ENCODE data around the gene TMEM150C. TPM values are rescaled to one million over a fixed set of nuclear protein-coding genes. Genes with fewer than 3 reads are reported as not detected.

TMEM150C gene
- total RNA-seq, 1 experiment from 2014 or later, result 2.7 TPM

DNA sequence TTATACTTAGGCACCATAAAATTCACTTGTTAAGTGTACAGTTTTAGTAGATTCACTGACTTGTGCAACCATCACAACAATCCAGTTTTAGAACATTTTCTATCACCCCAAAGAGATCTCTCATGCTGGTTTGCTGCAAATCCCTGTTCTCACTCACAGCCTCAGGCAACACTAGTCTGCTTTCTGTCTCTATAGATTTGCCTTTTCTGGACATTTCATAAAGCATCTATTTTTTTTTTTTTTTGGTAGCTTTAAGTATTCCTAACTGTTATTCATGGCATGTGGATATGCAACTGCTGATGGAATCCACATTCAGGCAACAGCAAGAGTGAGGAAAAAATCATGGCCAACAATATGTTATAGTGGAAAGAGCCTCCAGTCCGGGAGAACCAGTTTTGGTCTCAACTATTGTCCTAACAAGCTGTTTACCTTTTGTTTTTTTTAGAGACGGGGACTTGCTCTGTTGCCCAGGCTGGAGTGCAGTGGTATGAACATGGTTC lies 27.0 kb upstream of the TMEM150C start:
- Histone ChIP-seq H4K5ac (ENCODE audit: insufficient read length, low read depth, low read length) (no peak overlapping the region), H4K20me1 (ENCODE audit: control insufficient read depth, insufficient read depth, insufficient read length) (no peaks in the 10 kb centered on the region), H2BK15ac (ENCODE audit: low read depth, low read length) (no peak overlapping the region), H2AK5ac (ENCODE audit: insufficient read length, low read length) (no peak overlapping the region), H3K27ac (ENCODE audit: insufficient read length, low read depth, low read length) (no peak overlapping the region), H3K9me3 (ENCODE audit: control insufficient read depth, low read depth, low read length) (no peaks in the 10 kb centered on the region), H2AFZ (ENCODE audit: low read length) (no peak overlapping the region), H3K14ac (ENCODE audit: insufficient read depth, low read length) (no peak overlapping the region), H3K18ac (ENCODE audit: insufficient read length, low read depth, low read length) (no peak overlapping the region), H2BK120ac (ENCODE audit: low read depth, low read length, poor library complexity, severe bottlenecking) (no peak overlapping the region), H3K27me3 (ENCODE audit: insufficient read depth, low read length) (no peaks in the 10 kb centered on the region), H3K23me2 (ENCODE audit: insufficient read length, low read depth, low read length, poor library complexity, severe bottlenecking) (no peaks in the 10 kb centered on the region), H4K8ac (replicated peaks; ENCODE audit: insufficient read length, low read depth, low read length) (no peak overlapping the region), H3K56ac (ENCODE audit: insufficient read length, low read depth, low read length) (no peak overlapping the region), H3K4me2 (ENCODE audit: insufficient read depth, insufficient read length, low read length) (no peak overlapping the region), H3K23ac (ENCODE audit: insufficient read length, low read depth, low read length) (no peak overlapping the region), H3T11ph (ENCODE audit: low read length) (no peak overlapping the region), H2BK5ac (ENCODE audit: insufficient read length, low read length) (no peak overlapping the region), H3K9ac (ENCODE audit: extremely low read depth, insufficient read length, low read length) (no peak overlapping the region), H2BK20ac (ENCODE audit: low read depth, low read length, poor library complexity, severe bottlenecking) (no peak overlapping the region), H4K91ac (ENCODE audit: insufficient read length, low read depth, low read length) (no peak overlapping the region), H3K79me2 (ENCODE audit: insufficient read depth, low read length) (no peaks in the 10 kb centered on the region), H3K4ac (ENCODE audit: low read depth, low read length) (no peak overlapping the region), H3K4me1 (ENCODE audit: insufficient read depth, low read length) (peaks cover 35% of the 10 kb centered on the region; the same call in 1 of the 2 replicates), H2BK12ac (ENCODE audit: insufficient read length, low read depth, low read length) (no peak overlapping the region), H3K79me1 (ENCODE audit: insufficient read depth, low read depth, low read length, poor library complexity, severe bottlenecking) (no peaks in the 10 kb centered on the region)
- WGBS (ENCODE audit: extremely low coverage, insufficient read length, low lambda C conversion rate), result no CpG with 5 or more reads among the region's 2 CpGs
- Mint-ChIP-seq H3K27me3 (ENCODE audit: low read depth) (no peaks in the 10 kb centered on the region; the same call in 1 of the 2 replicates), H3K4me1 (peaks cover 59 to 60% of the 10 kb centered on the region in 2 experiments), H3K9me3 (no peaks in the 10 kb centered on the region), H3K4me3 (no peak overlapping the region), H3K36me3 (ENCODE audit: insufficient read depth in 1 of 3, low read depth in 3 of 3) (no peaks in the 10 kb centered on the region; a peak in 1 of 7 replicates), H3K27ac (no peak overlapping the region)
- TF ChIP-seq, protein P1, sequence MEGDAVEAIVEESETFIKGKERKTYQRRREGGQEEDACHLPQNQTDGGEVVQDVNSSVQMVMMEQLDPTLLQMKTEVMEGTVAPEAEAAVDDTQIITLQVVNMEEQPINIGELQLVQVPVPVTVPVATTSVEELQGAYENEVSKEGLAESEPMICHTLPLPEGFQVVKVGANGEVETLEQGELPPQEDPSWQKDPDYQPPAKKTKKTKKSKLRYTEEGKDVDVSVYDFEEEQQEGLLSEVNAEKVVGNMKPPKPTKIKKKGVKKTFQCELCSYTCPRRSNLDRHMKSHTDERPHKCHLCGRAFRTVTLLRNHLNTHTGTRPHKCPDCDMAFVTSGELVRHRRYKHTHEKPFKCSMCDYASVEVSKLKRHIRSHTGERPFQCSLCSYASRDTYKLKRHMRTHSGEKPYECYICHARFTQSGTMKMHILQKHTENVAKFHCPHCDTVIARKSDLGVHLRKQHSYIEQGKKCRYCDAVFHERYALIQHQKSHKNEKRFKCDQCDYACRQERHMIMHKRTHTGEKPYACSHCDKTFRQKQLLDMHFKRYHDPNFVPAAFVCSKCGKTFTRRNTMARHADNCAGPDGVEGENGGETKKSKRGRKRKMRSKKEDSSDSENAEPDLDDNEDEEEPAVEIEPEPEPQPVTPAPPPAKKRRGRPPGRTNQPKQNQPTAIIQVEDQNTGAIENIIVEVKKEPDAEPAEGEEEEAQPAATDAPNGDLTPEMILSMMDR (conservative IDR thresholded peaks at IDR 0.05), result no peak
- no peak for DNase-seq
